A673 (cell line): Measurements from ENCODE around the gene RTEL1. TPM values are rescaled to one million over a fixed set of nuclear protein-coding genes. Genes with fewer than 3 reads are reported as not detected.

ENCODE experiments used
- BruUV-seq: library from RNA; stranded (reverse); fragments of 400-500 nt; replicated peaks from 2 replicates; lab custom pipeline; 2021; lab: Mats Ljungman, UMichigan
- CTCF ChIA-PET: fragments of 300-600 bp; sonication (Branson Sonifier 250); formaldehyde crosslinking; loops from one replicate; lab custom pipeline; 2022; ENCODE audit warnings: antibody characterized with exemption; lab: Charles Lee
- POLR2A ChIA-PET: fragments of 300-600 bp; sonication (Branson Sonifier 250); formaldehyde crosslinking; loops from one replicate; lab custom pipeline; 2022; ENCODE audit warnings: antibody characterized with exemption; ENCODE audit not compliant: low non-redundant PET; lab: Charles Lee
- DNase-seq: peaks from one replicate; pipeline ENCODE4 v3.0.0-alpha.2; 2015; ENCODE audit warnings: low spot score
- H3K27ac ChIP-seq: fragments of 200-600 bp; sonication (generic); 2 replicates; pipeline ENCODE4 v1.5.1; 2016; ENCODE audit warnings: mixed run types, low read depth, mild to moderate bottlenecking, mixed read lengths, antibody characterized with exemption, low read length; ENCODE audit not compliant: poor library complexity, severe bottlenecking
- H3K27me3 ChIP-seq: fragments of 200-600 bp; sonication (generic); replicated peaks from 2 replicates; pipeline ENCODE4 v1.6.1; 2017; ENCODE audit warnings: mixed run types, low read depth, mild to moderate bottlenecking, mixed read lengths, antibody characterized with exemption, low read length; ENCODE audit not compliant: insufficient read depth, poor library complexity
- H3K36me3 ChIP-seq: fragments of 200-600 bp; sonication (generic); 2 replicates; pipeline ENCODE4 v1.6.1; 2016; ENCODE audit warnings: mixed run types, mild to moderate bottlenecking, mixed read lengths, antibody characterized with exemption, low read length; ENCODE audit not compliant: insufficient read depth, poor library complexity, severe bottlenecking
- H3K4me1 ChIP-seq: fragments of 200-600 bp; sonication (generic); 2 replicates; pipeline ENCODE4 v1.6.1; 2017; ENCODE audit warnings: mixed run types, mild to moderate bottlenecking, mixed read lengths, antibody characterized with exemption, low read length; ENCODE audit not compliant: insufficient read depth, poor library complexity, severe bottlenecking
- H3K4me3 ChIP-seq: fragments of 200-600 bp; sonication (generic); 2 replicates; pipeline ENCODE4 v1.5.1; 2016; ENCODE audit warnings: low read depth, mixed run types, mild to moderate bottlenecking, mixed read lengths, low read length; ENCODE audit not compliant: poor library complexity, severe bottlenecking
- H3K9me3 ChIP-seq: fragments of 200-600 bp; sonication (generic); 2 replicates; pipeline ENCODE4 v1.6.1; 2016; ENCODE audit warnings: mixed run types, low read depth, mild to moderate bottlenecking, mixed read lengths, antibody characterized with exemption, low read length; ENCODE audit not compliant: poor library complexity, severe bottlenecking
- CTCF ChIP-seq: fragments of 300-800, 200-600 bp; sonication (generic); conservative IDR thresholded peaks from 2 replicates; pipeline ENCODE4 v1.5.1; 2017; ENCODE audit warnings: low read depth, mild to moderate bottlenecking, antibody characterized with exemption, low read length, moderate library complexity, mixed read lengths
- EZH2 ChIP-seq: fragments of 200-600 bp; sonication (generic); IDR thresholded peaks from 2 replicates; pipeline ENCODE4 v1.6.1; 2017; ENCODE audit warnings: borderline replicate concordance, low read depth, mild to moderate bottlenecking, mixed read lengths, antibody characterized with exemption, low read length; ENCODE audit not compliant: poor library complexity, severe bottlenecking
- intact Hi-C: fragments of 100-400 bp; cut with micrococcal nuclease; formaldehyde crosslinking; loops from one replicate; pipeline ENCODE4 v1.10.0; 2022; ENCODE audit not compliant: unreplicated experiment
- total RNA-seq: library from RNA; stranded (reverse); gene quantifications from 2 replicates; pipeline ENCODE4 v1.2.3, GENCODE V29; 2021

Gene RTEL1
- total RNA-seq, 1 experiment from 2014 or later, result 45.6 TPM

DNA sequence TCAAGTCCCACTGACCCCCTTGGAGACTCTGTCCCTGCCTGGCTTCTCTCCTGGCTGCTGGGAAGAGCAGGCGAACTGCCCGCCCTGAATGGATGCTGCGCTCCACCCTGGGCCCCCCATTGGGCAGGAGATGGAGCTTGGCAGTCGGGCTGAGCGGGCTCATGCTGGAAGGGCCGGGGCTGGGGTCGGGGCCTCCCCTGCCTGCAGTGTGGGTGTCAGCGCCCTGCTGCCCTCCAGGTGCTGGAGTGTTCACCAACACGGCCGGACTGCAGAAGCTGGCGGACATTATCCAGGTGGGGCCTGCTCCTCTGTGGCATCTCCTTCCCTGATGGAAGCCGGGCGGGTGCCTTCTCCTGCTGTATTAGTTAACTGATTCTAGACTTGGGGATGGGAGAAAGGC is 22.3 kb downstream of the RTEL1 start:
- TF ChIP-seq EZH2, result no peak
- TF ChIP-seq CTCF, result no peak
- Histone ChIP-seq H3K27ac (no peak overlapping the region), H3K9me3 (no peaks in the 10 kb centered on the region), H3K36me3 (peaks cover 3% of the 10 kb centered on the region), H3K27me3 (no peaks in the 10 kb centered on the region), H3K4me1 (peaks cover 8% of the 10 kb centered on the region), H3K4me3 (no peak overlapping the region)
- CTCF ChIA-PET, result no interaction called here
- POLR2A ChIA-PET, result no interaction called here
- intact Hi-C loops, result no loop called here
- no peak for DNase-seq
- no TSS peak for BruUV-seq

DNA sequence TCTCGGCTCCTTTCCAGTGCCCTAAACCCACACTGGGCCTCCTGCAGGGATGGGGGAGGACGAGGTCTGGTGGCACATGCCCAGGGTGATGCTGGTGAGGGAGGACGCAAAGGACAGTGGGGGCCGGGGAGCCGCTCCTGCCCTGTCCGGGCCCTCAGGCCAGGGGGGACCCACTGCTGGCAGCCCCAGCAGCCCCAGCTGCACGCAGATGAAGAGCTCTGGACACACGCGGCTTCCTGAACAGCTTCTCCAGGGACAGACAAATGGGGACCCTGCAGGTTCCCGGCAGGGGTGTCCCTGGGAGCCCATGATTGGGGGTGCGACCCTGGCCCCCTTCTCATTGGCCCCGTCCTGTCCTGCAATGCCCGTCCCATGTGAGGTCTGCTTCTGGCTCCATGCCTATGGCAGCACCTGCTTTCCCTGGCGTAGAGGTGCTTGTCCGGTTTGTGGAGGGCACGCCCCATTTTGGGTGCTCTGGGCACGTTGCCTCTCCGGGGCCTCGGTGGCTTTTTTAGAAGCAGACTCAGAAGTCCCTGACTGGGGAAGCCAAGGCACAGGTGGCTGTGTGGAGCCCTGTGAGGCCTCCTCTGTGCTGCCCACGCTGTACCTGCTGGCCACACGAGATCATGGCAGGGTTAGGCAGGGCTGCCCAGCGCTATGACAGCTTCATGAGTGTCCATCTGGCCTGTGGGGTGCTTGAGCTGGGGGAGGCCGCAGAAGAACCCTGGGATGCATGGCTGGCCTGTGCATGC is 22.9 kb downstream of the RTEL1 start:
- Histone ChIP-seq H3K27me3 (no peaks in the 10 kb centered on the region), H3K27ac (no peak overlapping the region), H3K9me3 (no peaks in the 10 kb centered on the region), H3K36me3 (peaks cover 3% of the 10 kb centered on the region), H3K4me1 (peaks cover 8% of the 10 kb centered on the region), H3K4me3 (no peak overlapping the region)
- intact Hi-C loops, result no loop called here
- no peak for DNase-seq
- POLR2A ChIA-PET, result no interaction called here
- CTCF ChIA-PET, result no interaction called here
- BruUV-seq, result no TSS peak
- TF ChIP-seq CTCF, result no peak
- TF ChIP-seq EZH2, result no peak

DNA sequence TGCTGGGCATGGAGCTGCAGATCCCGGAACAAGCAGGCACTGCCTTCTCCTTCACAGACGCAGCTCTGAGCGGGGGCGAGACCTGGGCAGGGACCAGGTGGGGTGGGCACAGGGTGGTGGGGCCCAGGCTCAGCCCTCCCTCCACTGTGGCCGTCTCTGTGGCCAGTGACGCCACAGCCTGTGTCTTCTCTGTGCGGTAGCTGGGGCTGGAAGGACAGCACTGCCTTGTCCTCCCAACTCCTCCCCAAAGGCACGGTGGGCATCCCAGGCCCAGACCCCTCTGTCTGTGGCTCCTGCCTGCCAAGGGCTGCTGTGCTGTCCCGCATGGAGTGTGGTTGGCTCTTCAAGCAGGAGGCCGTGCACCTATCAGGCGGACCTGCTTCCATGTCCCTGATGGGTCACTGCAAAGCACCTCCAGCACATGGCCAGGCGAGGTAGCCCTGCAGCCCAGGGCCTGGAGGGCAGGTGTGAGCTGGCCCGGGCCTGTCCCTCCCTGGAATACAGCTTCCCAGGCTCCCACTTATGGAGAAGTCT is 23.6 kb downstream of the RTEL1 start:
- Histone ChIP-seq H3K4me3 (no peak overlapping the region), H3K4me1 (peaks cover 8% of the 10 kb centered on the region), H3K36me3 (peaks cover 3% of the 10 kb centered on the region), H3K9me3 (no peaks in the 10 kb centered on the region), H3K27ac (peak overlapping the region; percentile 61), H3K27me3 (no peaks in the 10 kb centered on the region)
- intact Hi-C loops, result no loop called here
- CTCF ChIA-PET, result no interaction called here
- POLR2A ChIA-PET, result no interaction called here
- no peak for DNase-seq
- no TSS peak for BruUV-seq
- TF ChIP-seq EZH2 (no peak), CTCF (no peak)
